GM21786 (cell line): ENCODE measurements around the gene ARNT2.

Experiments used
- ATAC-seq: cut with Tn5 transposase; IDR thresholded peaks from one replicate; pipeline ENCODE4 v1.9.1; 2021; ENCODE audit not compliant: unreplicated experiment

Gene ARNT2

GRCh38 chr15:80550219-80550907 lies 146.2 kb downstream of the ARNT2 start:
- ATAC-seq, result peak; percentile 55

GRCh38 chr15:80550908-80551260 lies 146.7 kb downstream of the ARNT2 start:
- no peak for ATAC-seq

GRCh38 chr15:80551348-80551747 lies 147.2 kb downstream of the ARNT2 start:
- no peak for ATAC-seq

- ATAC-seq, result no peak
Observed at GRCh38 chr15:80554560-80554959, 150.4 kb downstream of the ARNT2 start.

GRCh38 chr15:80556694-80557367 lies 152.6 kb downstream of the ARNT2 start:
- ATAC-seq, result no peak

- no peak for ATAC-seq
Observed at GRCh38 chr15:80557441-80558234, 153.5 kb downstream of the ARNT2 start.

GRCh38 chr15:80558631-80559319 lies 154.6 kb downstream of the ARNT2 start:
- no peak for ATAC-seq

- no peak for ATAC-seq
Observed at GRCh38 chr15:80559320-80559693, 155.1 kb downstream of the ARNT2 start.

- no peak for ATAC-seq
Observed at GRCh38 chr15:80559761-80560160, 155.6 kb downstream of the ARNT2 start.

- no peak for ATAC-seq
Observed at GRCh38 chr15:80560601-80561400, 156.6 kb downstream of the ARNT2 start.

GRCh38 chr15:80561500-80561899 lies 157.3 kb downstream of the ARNT2 start:
- no peak for ATAC-seq

- ATAC-seq, result no peak
Observed at GRCh38 chr15:80562033-80562432, 157.9 kb downstream of the ARNT2 start.

GRCh38 chr15:80562846-80563245 lies 158.7 kb downstream of the ARNT2 start:
- no peak for ATAC-seq

- ATAC-seq, result no peak
Observed at GRCh38 chr15:80563372-80563997, 159.3 kb downstream of the ARNT2 start.

- no peak for ATAC-seq
Observed at GRCh38 chr15:80564056-80564455, 159.9 kb downstream of the ARNT2 start.

GRCh38 chr15:80565398-80565797 lies 161.2 kb downstream of the ARNT2 start:
- no peak for ATAC-seq

- no peak for ATAC-seq
Observed at GRCh38 chr15:80565988-80566387, 161.8 kb downstream of the ARNT2 start.

- no peak for ATAC-seq
Observed at GRCh38 chr15:80567721-80568157, 163.6 kb downstream of the ARNT2 start.

GRCh38 chr15:80568298-80568697 lies 164.1 kb downstream of the ARNT2 start:
- ATAC-seq, result no peak
